OCI-LY7 (cell line): ENCODE data around the gene OR6N1.

Source experiments
- EZH2phosphoT487 ChIP-seq: fragments of 200-600 bp; sonication (generic); IDR thresholded peaks from 2 replicates; pipeline ENCODE4 v1.6.1; 2018; ENCODE audit warnings: low read depth, borderline replicate concordance, mild to moderate bottlenecking, mixed run types, antibody characterized with exemption, low read length, moderate library complexity, mixed read lengths
- TF ChIP-seq, protein P1 (sequence below): fragments of 200-600 bp; sonication (generic); conservative IDR thresholded peaks from 2 replicates; pipeline ENCODE4 v1.5.1; 2014; ENCODE audit warnings: mild to moderate bottlenecking, antibody characterized with exemption, low read length, moderate library complexity, mixed read lengths

DNA sequence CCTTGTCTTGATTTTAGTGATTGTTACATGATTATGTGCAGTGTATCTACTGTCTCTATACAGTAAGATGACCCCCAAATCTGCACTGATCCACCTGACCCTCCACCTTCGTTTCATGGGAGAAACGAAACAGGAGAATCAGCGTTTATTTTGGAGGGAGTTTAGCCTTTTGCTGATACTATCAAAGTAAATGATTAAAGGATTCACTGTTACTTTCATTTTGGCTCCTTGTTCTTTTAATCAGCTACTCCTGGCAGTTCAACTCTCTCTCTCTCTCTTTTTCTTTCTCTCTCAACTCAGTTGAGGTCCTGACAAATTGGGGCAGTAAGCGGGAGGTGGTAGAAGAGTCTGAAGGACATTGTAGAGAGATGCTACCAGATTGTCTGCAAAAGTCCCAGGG lies 41.5 kb downstream of the OR6N1 start:
- TF ChIP-seq, protein P1, sequence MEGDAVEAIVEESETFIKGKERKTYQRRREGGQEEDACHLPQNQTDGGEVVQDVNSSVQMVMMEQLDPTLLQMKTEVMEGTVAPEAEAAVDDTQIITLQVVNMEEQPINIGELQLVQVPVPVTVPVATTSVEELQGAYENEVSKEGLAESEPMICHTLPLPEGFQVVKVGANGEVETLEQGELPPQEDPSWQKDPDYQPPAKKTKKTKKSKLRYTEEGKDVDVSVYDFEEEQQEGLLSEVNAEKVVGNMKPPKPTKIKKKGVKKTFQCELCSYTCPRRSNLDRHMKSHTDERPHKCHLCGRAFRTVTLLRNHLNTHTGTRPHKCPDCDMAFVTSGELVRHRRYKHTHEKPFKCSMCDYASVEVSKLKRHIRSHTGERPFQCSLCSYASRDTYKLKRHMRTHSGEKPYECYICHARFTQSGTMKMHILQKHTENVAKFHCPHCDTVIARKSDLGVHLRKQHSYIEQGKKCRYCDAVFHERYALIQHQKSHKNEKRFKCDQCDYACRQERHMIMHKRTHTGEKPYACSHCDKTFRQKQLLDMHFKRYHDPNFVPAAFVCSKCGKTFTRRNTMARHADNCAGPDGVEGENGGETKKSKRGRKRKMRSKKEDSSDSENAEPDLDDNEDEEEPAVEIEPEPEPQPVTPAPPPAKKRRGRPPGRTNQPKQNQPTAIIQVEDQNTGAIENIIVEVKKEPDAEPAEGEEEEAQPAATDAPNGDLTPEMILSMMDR, result no peak
- no peak for TF ChIP-seq EZH2phosphoT487
